GM21576 (cell line): Measurements from ENCODE around the gene DNAJC11.
"Not testable (repeated sequence)": the region's sequence is repeated elsewhere in the genome, so short reads cannot be mapped to it uniquely, and the experiment has no call there.

Source experiments
- ATAC-seq: cut with Tn5 transposase; IDR thresholded peaks from one replicate; pipeline ENCODE4 v1.9.1; 2021; ENCODE audit warnings: mild to moderate bottlenecking, moderate library complexity; ENCODE audit not compliant: unreplicated experiment

The DNAJC11 gene

GRCh38 chr1:6601923-6602668 lies 99.5 kb downstream of the DNAJC11 start:
- no peak for ATAC-seq

GRCh38 chr1:6601049-6601922 lies 100.3 kb downstream of the DNAJC11 start:
- peak; percentile 39 for ATAC-seq

DNA sequence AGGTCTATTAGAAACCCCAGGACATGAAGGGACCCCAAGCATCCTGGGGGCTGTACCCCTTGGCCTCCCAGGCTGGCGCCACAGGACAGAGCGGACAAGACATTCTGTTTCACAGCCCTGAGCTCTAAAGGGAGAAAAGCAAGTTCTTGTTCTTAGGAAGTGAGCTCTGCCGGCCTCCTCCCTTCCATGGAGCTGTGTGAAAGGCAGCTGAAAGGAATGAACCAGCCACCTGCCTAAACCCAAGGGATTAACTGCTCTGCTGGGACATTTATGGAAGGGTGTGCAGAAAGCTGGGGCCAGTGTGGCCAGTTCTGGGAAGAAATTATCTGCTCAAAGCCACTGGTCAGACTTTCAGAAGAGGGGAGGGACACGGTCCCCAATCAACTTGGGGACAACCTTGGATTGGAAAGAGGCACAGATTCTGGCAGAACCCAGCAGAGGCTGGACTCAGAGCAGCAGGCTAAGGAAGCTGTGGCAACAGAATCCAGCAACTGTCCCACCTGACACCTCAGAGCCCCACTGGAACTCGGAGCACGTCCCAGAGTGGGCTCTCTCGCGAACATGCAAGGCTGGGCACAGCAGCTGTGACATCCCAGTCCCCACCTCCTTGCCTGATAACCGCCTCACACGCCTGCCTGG lies 101.1 kb downstream of the DNAJC11 start:
- peak; percentile 7 for ATAC-seq

DNA sequence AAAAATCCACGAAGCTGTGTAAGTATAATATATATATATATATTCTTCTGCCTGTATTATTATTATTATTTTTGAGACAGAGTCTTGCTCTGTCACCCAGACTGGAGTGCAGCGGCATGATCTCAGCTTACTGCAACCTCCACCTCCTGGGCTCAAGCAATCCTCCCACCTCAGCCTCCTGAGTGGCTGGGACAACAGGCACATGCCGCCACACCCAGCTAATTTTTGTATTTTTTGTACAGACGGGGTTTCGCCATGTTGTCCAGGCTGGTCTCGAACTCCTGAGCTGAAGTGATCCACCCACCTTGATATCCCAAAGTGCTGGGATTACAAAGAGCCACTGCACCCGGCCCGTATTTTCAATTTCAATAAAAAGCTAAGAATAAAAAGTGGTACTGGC lies 101.6 kb downstream of the DNAJC11 start:
- ATAC-seq: not testable (repeated sequence)

DNA sequence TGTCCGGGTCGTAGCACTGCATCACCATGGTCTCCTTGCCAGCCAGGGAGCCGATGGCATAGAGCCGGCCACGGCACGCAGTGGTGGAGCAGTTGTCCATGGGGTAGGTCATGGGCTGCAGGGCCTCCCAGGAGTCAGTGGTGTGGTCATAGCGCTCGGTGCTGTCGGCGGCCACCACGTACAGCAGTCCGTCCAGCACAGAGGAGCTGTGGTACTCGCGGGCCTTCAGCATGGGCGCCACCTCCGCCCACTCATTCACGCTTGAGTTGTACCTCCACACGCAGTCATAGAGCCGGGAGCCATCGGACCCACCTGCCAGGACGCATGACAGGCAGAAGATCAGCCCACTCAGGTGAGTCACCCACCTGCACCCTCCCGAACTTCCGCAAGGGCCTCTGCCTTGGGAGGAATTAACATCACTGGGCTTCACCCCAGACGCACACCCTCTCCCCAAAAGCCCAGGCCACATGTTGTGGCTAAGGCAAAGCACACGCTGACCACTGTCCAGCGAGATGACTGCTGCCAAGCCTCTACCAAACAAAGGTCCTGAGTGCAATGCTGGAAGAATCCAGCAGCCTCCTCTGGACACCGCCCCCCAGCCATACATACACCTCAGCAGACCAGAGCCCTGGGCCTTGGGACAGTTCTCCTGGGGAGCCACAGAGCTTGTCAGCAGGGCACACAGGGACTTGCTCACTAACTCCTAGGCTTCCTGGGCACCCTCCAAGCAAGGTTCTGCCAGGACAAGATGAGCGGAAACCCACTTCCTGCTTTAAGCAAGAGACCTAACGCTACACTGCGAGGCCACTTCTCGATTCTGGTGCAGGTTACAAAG lies 102.3 kb downstream of the DNAJC11 start:
- ATAC-seq: no peak

DNA sequence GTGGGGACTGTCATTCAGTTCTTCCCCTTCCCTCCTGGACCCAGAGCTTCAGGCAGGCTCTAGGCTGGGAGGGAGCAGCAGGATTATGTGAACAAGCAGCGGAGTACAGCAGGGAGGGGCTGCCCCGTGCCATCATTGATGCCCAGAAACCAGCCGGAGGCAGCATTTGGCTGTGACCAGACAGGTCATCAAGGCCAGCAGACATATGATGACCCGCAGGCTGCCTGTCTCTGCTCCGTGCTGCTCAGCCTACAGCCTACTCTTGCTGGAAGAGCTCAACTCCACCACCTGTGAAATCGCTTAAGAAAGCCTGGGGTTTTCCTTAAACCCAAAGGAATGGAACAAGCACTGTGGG lies 103.9 kb downstream of the DNAJC11 start:
- ATAC-seq: no peak

DNA sequence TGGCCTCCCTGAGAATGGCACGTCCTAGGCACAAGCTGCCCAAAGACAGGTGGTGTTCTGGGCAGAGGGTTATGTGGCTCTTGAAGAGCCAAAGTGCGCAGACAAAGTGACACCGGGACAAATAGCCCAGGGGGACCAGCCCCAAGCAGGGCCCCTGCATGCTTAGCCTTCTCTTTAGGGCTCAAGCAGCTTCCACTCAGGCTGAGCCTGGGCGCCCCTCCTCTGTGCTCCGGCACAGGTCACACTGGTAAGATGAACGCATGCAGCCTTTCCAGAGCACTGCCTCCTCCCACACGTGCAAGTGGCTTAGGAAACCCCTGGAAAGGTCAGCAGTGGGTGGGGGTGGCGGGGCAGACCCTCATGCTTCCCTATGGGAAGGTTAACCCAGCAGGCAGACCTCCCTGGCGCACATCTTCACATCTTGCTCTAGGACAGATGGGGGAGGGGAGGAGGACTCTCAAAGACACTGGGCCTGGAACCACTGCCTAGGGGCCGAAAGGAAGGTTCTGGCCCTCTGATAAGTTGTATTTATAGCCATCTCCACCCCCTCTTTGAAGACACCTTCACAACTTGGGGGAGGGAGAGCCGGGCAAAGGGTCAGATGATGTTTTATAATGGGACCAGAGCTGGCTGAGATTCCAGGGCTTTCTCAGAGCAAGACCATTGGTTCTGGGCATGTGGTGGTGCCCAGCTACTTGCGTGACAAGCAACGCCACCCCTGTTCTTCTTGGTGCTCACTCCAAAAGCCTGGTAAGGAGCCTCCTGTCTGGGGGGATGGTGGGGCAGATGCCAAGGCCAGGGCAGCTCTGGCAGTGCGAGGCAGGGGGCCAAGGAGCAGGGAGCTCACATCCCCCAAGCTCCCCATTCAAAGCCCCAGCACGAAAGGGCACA lies 104.5 kb downstream of the DNAJC11 start:
- ATAC-seq: no peak

DNA sequence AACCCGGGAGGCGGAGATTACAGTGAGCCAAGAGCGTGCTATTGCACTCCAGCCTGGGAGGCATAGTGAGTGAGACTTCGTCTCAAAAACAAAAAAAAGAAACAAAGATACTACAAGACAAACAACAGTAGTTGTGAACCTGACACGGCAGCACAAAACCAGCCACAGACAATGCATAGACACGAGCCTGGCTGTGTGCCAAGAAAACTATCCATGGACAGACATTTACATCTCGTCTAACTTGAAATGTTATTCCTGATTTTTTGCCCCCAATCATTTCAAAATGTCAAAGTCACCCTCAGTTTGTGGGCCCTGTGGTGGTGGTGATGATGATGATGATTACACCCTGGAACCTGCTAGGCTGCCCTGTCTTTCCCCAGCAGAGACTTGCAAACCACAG lies 105.3 kb downstream of the DNAJC11 start:
- ATAC-seq: no peak

GRCh38 chr1:6594977-6595740 lies 106.5 kb downstream of the DNAJC11 start:
- ATAC-seq: no peak

- no peak for ATAC-seq
Measured at GRCh38 chr1:6593810-6594209, 107.8 kb downstream of the DNAJC11 start.

GRCh38 chr1:6592865-6593593 lies 108.6 kb downstream of the DNAJC11 start:
- ATAC-seq: no peak

DNA sequence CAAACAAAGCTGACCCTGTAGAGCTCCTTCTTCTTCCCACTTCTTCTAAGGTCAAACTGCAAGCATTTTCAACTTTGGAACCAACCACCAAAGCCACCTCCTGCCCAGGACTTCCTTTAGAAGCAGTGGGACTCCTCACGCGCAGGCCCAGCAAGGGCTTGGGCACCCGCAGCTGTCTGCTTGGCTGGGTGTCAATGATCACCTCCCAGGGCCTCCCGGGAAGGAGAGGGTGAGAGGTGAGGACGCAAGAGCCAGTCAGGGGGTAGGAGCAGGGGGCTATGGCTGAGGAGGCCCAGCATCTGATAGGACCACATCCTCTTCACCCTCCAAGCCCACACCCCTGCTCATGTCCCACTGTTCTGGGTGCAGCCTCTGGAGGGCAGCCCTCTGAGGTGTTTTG lies 109.2 kb downstream of the DNAJC11 start:
- ATAC-seq: no peak

GRCh38 chr1:6591644-6592043 lies 110.0 kb downstream of the DNAJC11 start:
- no peak for ATAC-seq

GRCh38 chr1:6591222-6591621 lies 110.4 kb downstream of the DNAJC11 start:
- no peak for ATAC-seq

DNA sequence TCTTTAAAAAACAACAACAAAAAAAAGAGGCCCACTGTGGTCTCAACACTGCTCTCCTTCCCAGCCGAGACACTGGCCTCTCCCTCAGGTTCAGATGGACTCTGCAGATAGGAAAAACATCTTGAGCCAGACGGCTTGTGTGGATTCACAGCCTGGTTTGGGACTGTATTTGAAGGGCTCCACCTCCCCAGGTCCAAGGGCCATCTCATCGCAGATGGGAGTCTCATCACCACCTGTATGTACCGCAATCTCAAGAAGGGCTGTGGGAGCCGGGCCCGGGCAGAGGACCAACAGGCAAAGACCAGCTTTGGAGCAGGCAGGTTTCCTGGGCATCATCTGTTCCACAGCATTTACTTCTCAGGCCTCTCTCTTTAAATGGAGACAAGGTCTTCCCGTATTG lies 111.6 kb downstream of the DNAJC11 start:
- ATAC-seq: no peak

- no peak for ATAC-seq
Measured at GRCh38 chr1:6588893-6589520, 112.6 kb downstream of the DNAJC11 start.

DNA sequence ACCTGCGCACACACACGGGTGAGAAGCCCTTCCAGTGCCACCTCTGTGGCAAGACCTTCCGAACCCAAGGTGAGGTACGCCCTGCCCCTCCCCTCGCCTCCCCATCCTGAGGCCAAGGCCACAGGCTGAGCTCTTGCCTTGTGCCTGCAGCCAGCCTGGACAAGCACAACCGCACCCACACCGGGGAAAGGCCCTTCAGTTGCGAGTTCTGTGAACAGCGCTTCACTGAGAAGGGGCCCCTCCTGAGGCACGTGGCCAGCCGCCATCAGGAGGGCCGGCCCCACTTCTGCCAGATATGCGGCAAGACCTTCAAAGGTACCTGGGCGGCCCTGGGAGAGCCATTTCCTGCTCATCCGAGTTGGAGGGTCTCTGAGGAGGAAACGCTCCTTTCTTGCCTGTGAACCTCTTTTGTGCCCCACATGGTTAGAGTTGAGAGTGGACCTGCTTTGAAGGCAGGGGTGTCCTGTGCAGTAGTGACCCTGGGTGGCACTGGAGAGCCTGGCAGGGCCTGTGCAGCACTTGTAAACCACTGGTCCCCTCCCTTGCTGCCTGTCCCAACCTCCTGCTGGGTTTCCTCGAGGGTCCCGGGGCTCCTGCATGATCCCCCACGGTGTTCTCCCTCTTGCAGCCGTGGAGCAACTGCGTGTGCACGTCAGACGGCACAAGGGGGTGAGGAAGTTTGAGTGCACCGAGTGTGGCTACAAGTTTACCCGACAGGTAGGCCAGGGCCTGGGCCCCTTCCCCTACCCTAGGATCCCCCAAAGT lies 113.3 kb downstream of the DNAJC11 start:
- ATAC-seq: no peak
